HepG2 (cell line): ENCODE data around the gene FAM162A.

Experiments
- BCL3 ChIP-seq: sonication (generic); formaldehyde crosslinking; IDR thresholded peaks from 2 replicates; pipeline ENCODE4 v1.5.1; 2020; ENCODE audit warnings: mild to moderate bottlenecking, missing genetic modification reagents, moderate library complexity
- FIP1L1 ChIP-seq: fragments of 200-400 bp; formaldehyde crosslinking; IDR thresholded peaks from 2 replicates; pipeline ENCODE4 v1.6.1; 2018; ENCODE audit warnings: low read depth, mild to moderate bottlenecking, low read length, moderate library complexity, borderline replicate concordance; ENCODE audit not compliant: insufficient read depth
- NRL ChIP-seq: sonication (generic); formaldehyde crosslinking; IDR thresholded peaks from 2 replicates; pipeline ENCODE4 v1.5.0; 2020; ENCODE audit warnings: missing genetic modification reagents, mild to moderate bottlenecking, moderate library complexity, borderline replicate concordance
- RXRB ChIP-seq: IDR thresholded peaks from 2 replicates; pipeline ENCODE4 v1.6.1; 2016; ENCODE audit warnings: borderline replicate concordance, missing genetic modification reagents, missing compliant biosample characterization
- ZSCAN9 ChIP-seq: IDR thresholded peaks from 2 replicates; pipeline ENCODE4 v1.6.1; 2016; ENCODE audit warnings: borderline replicate concordance

- TF ChIP-seq ZSCAN9 (CRISPR knock-in tag) (no peak), NRL (CRISPR knock-in tag) (no peak), BCL3 (CRISPR knock-in tag) (no peak), FIP1L1 (no peak), RXRB (CRISPR knock-in tag) (no peak)
These were observed 19.5 kb downstream of the FAM162A start for GRCh38 chr3:122403489-122403888.
